NCI-H146 (cell line): ENCODE results near the gene NEK11.
A peak's percentile ranks its signal among the peaks of the same experiment; 100 is the strongest.

Experiments
- DNase-seq: peaks from one replicate; lab custom pipeline; 2025; lab: John Stamatoyannopoulos, UW

The NEK11 gene

GRCh38 chr3:131026321-131027151, at the start of gene NEK11, which contains the start of gene ASTE1:
NEK11 (plus strand) TSS chr3:131026877; CDS start chr3:131029709, 2,832 bp downstream.
ASTE1 (minus strand) TSS chr3:131026825; CDS start chr3:131025306, 1,519 bp downstream.
- peak; percentile 96 for DNase-seq

- DNase-seq, result no peak
Measured at GRCh38 chr3:130979117-130979516, 47.6 kb upstream of the NEK11 start.

GRCh38 chr3:130981469-130981868, 45.2 kb upstream of the NEK11 start:
- DNase-seq, result no peak

GRCh38 chr3:130990282-130990681, 36.4 kb upstream of the NEK11 start:
- DNase-seq, result no peak

GRCh38 chr3:130991126-130991525, 35.6 kb upstream of the NEK11 start:
- no peak for DNase-seq

- DNase-seq, result peak; percentile 45
Measured at GRCh38 chr3:130992344-130992743, 34.3 kb upstream of the NEK11 start.

- no peak for DNase-seq
Measured at GRCh38 chr3:130997289-130997688, 29.4 kb upstream of the NEK11 start.

- no peak for DNase-seq
Measured at GRCh38 chr3:131001071-131001470, 25.6 kb upstream of the NEK11 start.

GRCh38 chr3:131004603-131005002, 22.1 kb upstream of the NEK11 start:
- no peak for DNase-seq

GRCh38 chr3:131007256-131007655, 19.4 kb upstream of the NEK11 start:
- DNase-seq, result peak; percentile 58

GRCh38 chr3:131007782-131008181, 18.9 kb upstream of the NEK11 start:
- no peak for DNase-seq

- no peak for DNase-seq
Measured at GRCh38 chr3:131008326-131008725, 18.4 kb upstream of the NEK11 start.

- no peak for DNase-seq
Measured at GRCh38 chr3:131009698-131010097, 17.0 kb upstream of the NEK11 start.

- DNase-seq, result no peak
Measured at GRCh38 chr3:131018970-131019369, 7.7 kb upstream of the NEK11 start.

GRCh38 chr3:131020122-131020693, 6.5 kb upstream of the NEK11 start:
- DNase-seq, result no peak

GRCh38 chr3:131025539-131025938, 1.1 kb upstream of the NEK11 start:
- DNase-seq, result no peak

GRCh38 chr3:131028844-131029243, 2.2 kb downstream of the NEK11 start:
- DNase-seq, result no peak

- no peak for DNase-seq
Measured at GRCh38 chr3:131031660-131032059, 5.0 kb downstream of the NEK11 start.

GRCh38 chr3:131033480-131034080, 6.9 kb downstream of the NEK11 start:
- peak; percentile 73 for DNase-seq

GRCh38 chr3:131036200-131036816, 9.6 kb downstream of the NEK11 start:
- no peak for DNase-seq

- no peak for DNase-seq
Measured at GRCh38 chr3:131036986-131037385, 10.3 kb downstream of the NEK11 start.

- DNase-seq, result no peak
Measured at GRCh38 chr3:131038326-131038725, 11.6 kb downstream of the NEK11 start.
